Esophagus muscularis mucosa (tissue), 4 donors: ENCODE results near the gene ARHGAP30. TPM values are rescaled to one million over a fixed set of nuclear protein-coding genes. Genes with fewer than 3 reads are reported as not detected.

Experiments
- DNase-seq: peaks from one replicate; pipeline ENCODE4 v3.0.0-alpha.2; 2017; ENCODE audit errors: extremely low spot score
- H3K27ac ChIP-seq, 4 donors: fragments of 200-600 bp; sonication (generic); replicated peaks in 1 of 4; 1 replicate in 3 of 4; 2 replicates in 1 of 4; pipeline ENCODE4 v1.5.1; 2016 to 2019; ENCODE audit warnings: mild to moderate bottlenecking in 1 of 4
- H3K27me3 ChIP-seq, 4 donors: fragments of 200-600 bp; sonication (generic); one replicate each; pipeline versions ENCODE4 v1.5.1 to v1.6.0; 2016 to 2019
- H3K36me3 ChIP-seq, 4 donors: fragments of 200-600 bp; sonication (generic); one replicate each; pipeline ENCODE4 v1.5.1; 2016 to 2019
- H3K4me1 ChIP-seq, 4 donors: fragments of 200-600 bp; sonication (generic); one replicate each; pipeline ENCODE4 v1.5.1; 2016 to 2019
- H3K4me3 ChIP-seq, 4 donors: fragments of 200-600 bp; sonication (generic); 1 replicate in 2 of 4; 2 replicates in 2 of 4; pipeline ENCODE4 v1.5.1; 2016 to 2019; ENCODE audit warnings: mild to moderate bottlenecking in 4 of 4, moderate library complexity in 1 of 4
- H3K9me3 ChIP-seq, 4 donors: fragments of 200-600 bp; sonication (generic); 1 replicate in 3 of 4; 2 replicates in 1 of 4; pipeline ENCODE4 v1.5.1; 2016 to 2019
- CTCF ChIP-seq, 3 experiments: fragments of 200-600 bp in 2 of 3; fragments of 450-650 bp in 1 of 3; sonication (generic) in 2 of 3; IDR thresholded peaks; one replicate each; pipeline ENCODE4 v1.5.1; 2017 to 2019; ENCODE audit warnings: antibody characterized with exemption in 3 of 3, mild to moderate bottlenecking in 2 of 3, moderate library complexity in 1 of 3
- EP300 ChIP-seq: sonication (generic); formaldehyde crosslinking; IDR thresholded peaks from one replicate; pipeline ENCODE4 v1.6.1; 2017; ENCODE audit warnings: antibody characterized with exemption
- POLR2A ChIP-seq: fragments of 450-650 bp; IDR thresholded peaks from one replicate; pipeline ENCODE4 v1.6.1; 2017; ENCODE audit warnings: antibody characterized with exemption, moderate library complexity, mild to moderate bottlenecking, low read depth
- POLR2AphosphoS5 ChIP-seq, 2 donors: sonication (generic); formaldehyde crosslinking; IDR thresholded peaks; one replicate each; pipeline ENCODE4 v1.6.1; 2017; ENCODE audit warnings: antibody characterized with exemption in 2 of 2
- WGBS: methylation state at CpG from one replicate; pipeline ENCODE4 v1.1.5; 2018; 5-methylcytosine and 5-hydroxymethylcytosine counted together
- intact Hi-C: fragments of 100-400 bp; cut with DNase I; formaldehyde crosslinking; loops from one replicate; pipeline ENCODE4 v1.15.1; 2023
- total RNA-seq, 4 donors: library from RNA; depleted of rRNA; stranded (reverse); fragments of >200 nt; gene quantifications; one replicate each; pipeline versions ENCODE4 v1.1.0 to v1.2.1, GENCODE V29; 2016

ARHGAP30 gene
- total RNA-seq, 4 donors from 2014 or later: 4.6 to 14.1 (median 6.9) TPM

GRCh38 chr1:161073474-161074121 lies 3.9 kb upstream of the ARHGAP30 start:
- Histone ChIP-seq H3K27me3 (peaks cover 0 to 8% (median 0%) of the 10 kb centered on the region in 4 donors), H3K4me3 (no peak overlapping the region), H3K4me1 (no peaks in the 10 kb centered on the region), H3K36me3 (no peaks in the 10 kb centered on the region), H3K27ac (no peak overlapping the region), H3K9me3 (no peaks in the 10 kb centered on the region)
- no peak for DNase-seq
- TF ChIP-seq CTCF (IDR thresholded peaks at IDR 0.05): no peak
- TF ChIP-seq POLR2AphosphoS5 (IDR thresholded peaks at IDR 0.05): no peak
- TF ChIP-seq POLR2A: no peak
- TF ChIP-seq EP300: no peak
- intact Hi-C loops: no loop called here
- WGBS: 81% methylated on average over 6 of the region's 7 CpGs

GRCh38 chr1:161072751-161073449 lies 3.2 kb upstream of the ARHGAP30 start:
- 83% methylated on average over 19 of the region's 19 CpGs for WGBS
- no peaks in the 10 kb centered on the region for H3K9me3 ChIP-seq
- DNase-seq: no peak
- H3K27ac ChIP-seq: no peak overlapping the region
- no peak overlapping the region for H3K4me3 ChIP-seq
- H3K36me3 ChIP-seq: no peaks in the 10 kb centered on the region
- H3K27me3 ChIP-seq: peaks cover 0 to 5% (median 0%) of the 10 kb centered on the region in 4 donors
- H3K4me1 ChIP-seq: no peaks in the 10 kb centered on the region
- intact Hi-C loops: no loop called here
- TF ChIP-seq POLR2AphosphoS5 (IDR thresholded peaks at IDR 0.05) (no peak), CTCF (IDR thresholded peaks at IDR 0.05) (no peak), EP300 (no peak), POLR2A (no peak)

- 72% methylated on average over 9 of the region's 9 CpGs for WGBS
- Histone ChIP-seq H3K27me3 (peaks cover 0 to 5% (median 0%) of the 10 kb centered on the region in 4 donors), H3K9me3 (no peaks in the 10 kb centered on the region), H3K4me3 (no peak overlapping the region), H3K27ac (no peak overlapping the region), H3K4me1 (no peaks in the 10 kb centered on the region), H3K36me3 (no peaks in the 10 kb centered on the region)
- TF ChIP-seq POLR2A (no peak), EP300 (no peak), CTCF (IDR thresholded peaks at IDR 0.05) (peak; percentile 25 to 46 (median 27)), POLR2AphosphoS5 (IDR thresholded peaks at IDR 0.05) (no peak)
- intact Hi-C loops: no loop called here
- DNase-seq: no peak
Observed at GRCh38 chr1:161071886-161072371, 2.2 kb upstream of the ARHGAP30 start.

GRCh38 chr1:161070761-161071160 lies 1.1 kb upstream of the ARHGAP30 start:
- Histone ChIP-seq H3K9me3 (no peaks in the 10 kb centered on the region), H3K4me3 (no peak overlapping the region), H3K27ac (no peak overlapping the region), H3K4me1 (no peaks in the 10 kb centered on the region), H3K27me3 (peaks cover 0 to 11% (median 0%) of the 10 kb centered on the region in 4 donors), H3K36me3 (no peaks in the 10 kb centered on the region)
- intact Hi-C loops: no loop called here
- DNase-seq: no peak
- TF ChIP-seq CTCF (IDR thresholded peaks at IDR 0.05): no peak
- TF ChIP-seq EP300: no peak
- no peak for TF ChIP-seq POLR2A
- no peak for TF ChIP-seq POLR2AphosphoS5 (IDR thresholded peaks at IDR 0.05)
- 94% methylated on average over 4 of the region's 4 CpGs for WGBS
